ENCODE measurements around the gene ELL. TPM values are rescaled to one million over a fixed set of nuclear protein-coding genes. Genes with fewer than 3 reads are reported as not detected.

The ELL gene
- total RNA-seq, 1 experiment from 2014 or later: 17.3 TPM

DNA sequence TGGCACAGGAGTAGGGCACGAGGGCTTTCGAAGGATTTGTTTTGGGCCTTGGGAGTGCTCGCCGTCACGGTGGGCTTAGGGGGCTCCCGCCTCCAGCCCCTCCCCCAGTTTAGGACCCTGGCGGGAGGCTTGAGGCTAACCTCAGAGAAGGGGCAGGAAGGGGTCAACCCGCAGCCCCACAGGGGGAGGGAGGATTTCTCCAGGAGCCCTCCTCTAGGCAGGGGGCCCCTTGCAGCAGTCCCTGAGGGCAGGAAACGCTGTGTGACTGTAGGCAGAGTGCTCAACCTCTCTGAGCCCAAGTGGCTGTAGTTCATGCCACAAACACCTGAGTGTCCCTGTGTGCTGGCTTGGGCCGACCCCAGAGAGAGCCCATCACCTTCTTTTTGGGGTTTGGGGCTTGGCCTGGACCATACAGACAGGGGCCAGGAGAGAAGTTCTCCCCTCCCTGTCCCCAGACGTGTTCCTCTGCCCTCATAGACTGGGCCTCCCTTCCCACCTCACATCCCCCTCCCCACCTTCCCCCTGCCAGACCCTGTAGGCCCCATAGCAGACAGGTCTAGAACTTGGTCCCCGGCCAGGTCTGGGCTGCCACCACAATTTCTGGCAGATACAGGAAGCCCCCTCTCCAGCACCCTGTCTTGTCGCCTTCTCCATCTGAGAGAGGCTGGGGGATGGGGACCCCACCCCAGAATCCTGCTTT, 92.0 kb downstream of the ELL start:
- ChIA-PET CTCF (interaction anchor here (0.6 to 2.2 kb wide), 3 partner anchors 10 to 151 kb away, joined by 4 to 31 read pairs (median 6); partner anchors contain the start of gene SSBP4), POLR2A (no interaction called here)
- H3K36me3 Mint-ChIP-seq: no peaks in the 10 kb centered on the region
- no peak overlapping the region for H3K27ac Mint-ChIP-seq
- no peaks in the 10 kb centered on the region for H3K9me3 Mint-ChIP-seq
- no peak for DNase-seq (ENCODE audit: low spot score)
- TF ChIP-seq GTF2I (CRISPR knock-in tag; conservative IDR thresholded peaks at IDR 0.05) (peak; percentile 75; the same call in 1 of the 2 replicates), ZNF121 (CRISPR knock-in tag; IDR thresholded peaks at IDR 0.05) (no peak), NFYB (CRISPR knock-in tag; conservative IDR thresholded peaks at IDR 0.05; ENCODE audit: low read depth) (no peak), FOXK1 (CRISPR knock-in tag; IDR thresholded peaks at IDR 0.05) (no peak), ZNF263 (CRISPR knock-in tag; IDR thresholded peaks at IDR 0.05; ENCODE audit: low read depth) (no peak), MYBL2 (CRISPR knock-in tag; IDR thresholded peaks at IDR 0.05) (0 out of 2 replicates have a peak, but pooled peaks have one; percentile 29), ZMAT4 (CRISPR knock-in tag; IDR thresholded peaks at IDR 0.05) (0 out of 2 replicates have a peak, but pooled peaks have one; percentile 29), AFF4 (CRISPR knock-in tag; IDR thresholded peaks at IDR 0.05; ENCODE audit: borderline replicate concordance) (no peak), FOXJ3 (CRISPR knock-in tag; IDR thresholded peaks at IDR 0.05; ENCODE audit: borderline replicate concordance) (no peak), EMX1 (CRISPR knock-in tag; IDR thresholded peaks at IDR 0.05) (0 out of 2 replicates have a peak, but pooled peaks have one; percentile 49)
- TF ChIP-seq, protein P1, sequence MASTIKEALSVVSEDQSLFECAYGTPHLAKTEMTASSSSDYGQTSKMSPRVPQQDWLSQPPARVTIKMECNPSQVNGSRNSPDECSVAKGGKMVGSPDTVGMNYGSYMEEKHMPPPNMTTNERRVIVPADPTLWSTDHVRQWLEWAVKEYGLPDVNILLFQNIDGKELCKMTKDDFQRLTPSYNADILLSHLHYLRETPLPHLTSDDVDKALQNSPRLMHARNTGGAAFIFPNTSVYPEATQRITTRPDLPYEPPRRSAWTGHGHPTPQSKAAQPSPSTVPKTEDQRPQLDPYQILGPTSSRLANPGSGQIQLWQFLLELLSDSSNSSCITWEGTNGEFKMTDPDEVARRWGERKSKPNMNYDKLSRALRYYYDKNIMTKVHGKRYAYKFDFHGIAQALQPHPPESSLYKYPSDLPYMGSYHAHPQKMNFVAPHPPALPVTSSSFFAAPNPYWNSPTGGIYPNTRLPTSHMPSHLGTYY (CRISPR knock-in tag; IDR thresholded peaks at IDR 0.05): 0 out of 2 replicates have a peak, but pooled peaks have one; percentile 5
- peak overlapping the region; percentile 60 for H3K4me3 Mint-ChIP-seq
- H3K4me1 Mint-ChIP-seq: peaks cover 25% of the 10 kb centered on the region
- no peak for ATAC-seq
- H3K27me3 Mint-ChIP-seq (ENCODE audit: low read depth): no peaks in the 10 kb centered on the region

GRCh38 chr19:18428787-18429674, 92.8 kb downstream of the ELL start:
- no peaks in the 10 kb centered on the region for H3K9me3 Mint-ChIP-seq
- DNase-seq (ENCODE audit: low spot score) (peak; percentile 93), ATAC-seq (peak; percentile 70)
- no peaks in the 10 kb centered on the region for H3K27me3 Mint-ChIP-seq (ENCODE audit: low read depth)
- ChIA-PET CTCF (interaction anchor here (0.6 to 2.2 kb wide), 7 partner anchors 8 to 152 kb away, joined by 3 to 31 read pairs (median 4); partner anchors contain the start of genes GDF15 and SSBP4), POLR2A (interaction anchor here (0.6 to 1.5 kb wide), 3 partner anchors 8 to 13 kb away, joined by 3 to 6 read pairs (median 3); partner anchors contain the start of gene SSBP4)
- no peaks in the 10 kb centered on the region for H3K36me3 Mint-ChIP-seq
- no peak overlapping the region for H3K27ac Mint-ChIP-seq
- H3K4me1 Mint-ChIP-seq: peaks cover 27% of the 10 kb centered on the region
- peak overlapping the region; percentile 60 for H3K4me3 Mint-ChIP-seq
- TF ChIP-seq, protein P2, sequence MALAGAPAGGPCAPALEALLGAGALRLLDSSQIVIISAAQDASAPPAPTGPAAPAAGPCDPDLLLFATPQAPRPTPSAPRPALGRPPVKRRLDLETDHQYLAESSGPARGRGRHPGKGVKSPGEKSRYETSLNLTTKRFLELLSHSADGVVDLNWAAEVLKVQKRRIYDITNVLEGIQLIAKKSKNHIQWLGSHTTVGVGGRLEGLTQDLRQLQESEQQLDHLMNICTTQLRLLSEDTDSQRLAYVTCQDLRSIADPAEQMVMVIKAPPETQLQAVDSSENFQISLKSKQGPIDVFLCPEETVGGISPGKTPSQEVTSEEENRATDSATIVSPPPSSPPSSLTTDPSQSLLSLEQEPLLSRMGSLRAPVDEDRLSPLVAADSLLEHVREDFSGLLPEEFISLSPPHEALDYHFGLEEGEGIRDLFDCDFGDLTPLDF (CRISPR knock-in tag; IDR thresholded peaks at IDR 0.05): 0 out of 2 replicates have a peak, but pooled peaks have one; percentile 24
- TF ChIP-seq, protein P3, sequence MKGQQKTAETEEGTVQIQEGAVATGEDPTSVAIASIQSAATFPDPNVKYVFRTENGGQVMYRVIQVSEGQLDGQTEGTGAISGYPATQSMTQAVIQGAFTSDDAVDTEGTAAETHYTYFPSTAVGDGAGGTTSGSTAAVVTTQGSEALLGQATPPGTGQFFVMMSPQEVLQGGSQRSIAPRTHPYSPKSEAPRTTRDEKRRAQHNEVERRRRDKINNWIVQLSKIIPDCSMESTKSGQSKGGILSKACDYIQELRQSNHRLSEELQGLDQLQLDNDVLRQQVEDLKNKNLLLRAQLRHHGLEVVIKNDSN (CRISPR knock-in tag; IDR thresholded peaks at IDR 0.05): no peak
- peak; percentile 47; the same call in 1 of the 2 replicates for TF ChIP-seq ZNF423 (CRISPR knock-in tag; IDR thresholded peaks at IDR 0.05)
- TF ChIP-seq, protein P4, sequence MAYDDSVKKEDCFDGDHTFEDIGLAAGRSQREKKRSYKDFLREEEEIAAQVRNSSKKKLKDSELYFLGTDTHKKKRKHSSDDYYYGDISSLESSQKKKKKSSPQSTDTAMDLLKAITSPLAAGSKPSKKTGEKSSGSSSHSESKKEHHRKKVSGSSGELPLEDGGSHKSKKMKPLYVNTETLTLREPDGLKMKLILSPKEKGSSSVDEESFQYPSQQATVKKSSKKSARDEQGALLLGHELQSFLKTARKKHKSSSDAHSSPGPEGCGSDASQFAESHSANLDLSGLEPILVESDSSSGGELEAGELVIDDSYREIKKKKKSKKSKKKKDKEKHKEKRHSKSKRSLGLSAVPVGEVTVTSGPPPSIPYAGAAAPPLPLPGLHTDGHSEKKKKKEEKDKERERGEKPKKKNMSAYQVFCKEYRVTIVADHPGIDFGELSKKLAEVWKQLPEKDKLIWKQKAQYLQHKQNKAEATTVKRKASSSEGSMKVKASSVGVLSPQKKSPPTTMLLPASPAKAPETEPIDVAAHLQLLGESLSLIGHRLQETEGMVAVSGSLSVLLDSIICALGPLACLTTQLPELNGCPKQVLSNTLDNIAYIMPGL (CRISPR knock-in tag; IDR thresholded peaks at IDR 0.05): peak; percentile 76; the same call in 1 of the 2 replicates
- 0 out of 2 replicates have a peak, but pooled peaks have one; percentile 8 for TF ChIP-seq MYBL2 (CRISPR knock-in tag; IDR thresholded peaks at IDR 0.05)
- TF ChIP-seq, protein P5, sequence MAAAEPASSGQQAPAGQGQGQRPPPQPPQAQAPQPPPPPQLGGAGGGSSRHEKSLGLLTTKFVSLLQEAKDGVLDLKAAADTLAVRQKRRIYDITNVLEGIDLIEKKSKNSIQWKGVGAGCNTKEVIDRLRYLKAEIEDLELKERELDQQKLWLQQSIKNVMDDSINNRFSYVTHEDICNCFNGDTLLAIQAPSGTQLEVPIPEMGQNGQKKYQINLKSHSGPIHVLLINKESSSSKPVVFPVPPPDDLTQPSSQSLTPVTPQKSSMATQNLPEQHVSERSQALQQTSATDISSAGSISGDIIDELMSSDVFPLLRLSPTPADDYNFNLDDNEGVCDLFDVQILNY (CRISPR knock-in tag; IDR thresholded peaks at IDR 0.05): 0 out of 2 replicates have a peak, but pooled peaks have one; percentile 12
- TF ChIP-seq ZNF281 (CRISPR knock-in tag; IDR thresholded peaks at IDR 0.05): 0 out of 2 replicates have a peak, but pooled peaks have one; percentile 26
- no peak for TF ChIP-seq FOXJ3 (CRISPR knock-in tag; IDR thresholded peaks at IDR 0.05; ENCODE audit: borderline replicate concordance)
